Effector CD4-positive, alpha-beta T cell (primary cell): ENCODE measurements around the gene SORCS3.

Experiments used
- DNase-seq: peaks from one replicate; pipeline ENCODE4 v3.0.0-alpha.2; 2020

Gene SORCS3

GRCh38 chr10:105138358-105138757 is 497.3 kb downstream of the SORCS3 start:
- no peak for DNase-seq

- DNase-seq = no peak
Observed at GRCh38 chr10:105139363-105139896, 498.3 kb downstream of the SORCS3 start.

GRCh38 chr10:105140600-105140999 is 499.5 kb downstream of the SORCS3 start:
- no peak for DNase-seq

GRCh38 chr10:105145711-105146110 is 504.6 kb downstream of the SORCS3 start:
- DNase-seq = no peak

GRCh38 chr10:105146436-105146835 is 505.3 kb downstream of the SORCS3 start:
- no peak for DNase-seq

GRCh38 chr10:105148456-105148855 is 507.4 kb downstream of the SORCS3 start:
- DNase-seq = no peak

- DNase-seq = no peak
Observed at GRCh38 chr10:105148921-105149320, 507.8 kb downstream of the SORCS3 start.

- no peak for DNase-seq
Observed at GRCh38 chr10:105149371-105149891, 508.3 kb downstream of the SORCS3 start.

- no peak for DNase-seq
Observed at GRCh38 chr10:105150259-105150880, 509.3 kb downstream of the SORCS3 start.

- no peak for DNase-seq
Observed at GRCh38 chr10:105154736-105155135, 513.6 kb downstream of the SORCS3 start.

- DNase-seq = no peak
Observed at GRCh38 chr10:105159268-105159667, 518.2 kb downstream of the SORCS3 start.

GRCh38 chr10:105161149-105161548 is 520.1 kb downstream of the SORCS3 start:
- DNase-seq = no peak

GRCh38 chr10:105161767-105162166 is 520.7 kb downstream of the SORCS3 start:
- DNase-seq = no peak

GRCh38 chr10:105170521-105170920 is 529.4 kb downstream of the SORCS3 start:
- no peak for DNase-seq

- DNase-seq = no peak
Observed at GRCh38 chr10:105171945-105172344, 530.9 kb downstream of the SORCS3 start.

GRCh38 chr10:105181626-105182025 is 540.5 kb downstream of the SORCS3 start:
- no peak for DNase-seq

- no peak for DNase-seq
Observed at GRCh38 chr10:105183536-105183935, 542.4 kb downstream of the SORCS3 start.

- no peak for DNase-seq
Observed at GRCh38 chr10:105185161-105185560, 544.1 kb downstream of the SORCS3 start.

GRCh38 chr10:105187243-105187642 is 546.2 kb downstream of the SORCS3 start:
- no peak for DNase-seq

GRCh38 chr10:105188737-105189462 is 547.8 kb downstream of the SORCS3 start:
- DNase-seq = no peak

- DNase-seq = no peak
Observed at GRCh38 chr10:105189463-105189800, 548.3 kb downstream of the SORCS3 start.

GRCh38 chr10:105192146-105192545 is 551.1 kb downstream of the SORCS3 start:
- DNase-seq = no peak

- DNase-seq = no peak
Observed at GRCh38 chr10:105192861-105193260, 551.8 kb downstream of the SORCS3 start.

GRCh38 chr10:105195831-105196230 is 554.7 kb downstream of the SORCS3 start:
- no peak for DNase-seq
